Ovary (tissue), 9 donors: ENCODE data around the gene SND1. TPM values are rescaled to one million over a fixed set of nuclear protein-coding genes. Genes with fewer than 3 reads are reported as not detected.

Experiments used
- DNase-seq, 5 donors: peaks; one replicate each; pipeline ENCODE4 v3.0.0-alpha.2; 2019 to 2020
- H3K27ac ChIP-seq, 2 donors: fragments of 200-600 bp; one replicate each; pipeline versions ENCODE4 v1.5.1 to v1.8.0; 2019 to 2022
- H3K27me3 ChIP-seq: fragments of 200-600 bp; one replicate; pipeline ENCODE4 v1.8.0; 2022
- H3K36me3 ChIP-seq: fragments of 200-600 bp; sonication (generic); one replicate; pipeline ENCODE4 v1.5.1; 2019
- H3K4me1 ChIP-seq: one replicate; pipeline ENCODE4 v1.8.1; 2013; ENCODE audit warnings: mild to moderate bottlenecking, moderate library complexity; ENCODE audit not compliant: insufficient read depth
- H3K4me3 ChIP-seq: fragments of 200-600 bp; sonication (generic); one replicate; pipeline ENCODE4 v1.5.1; 2017
- H3K9me3 ChIP-seq, 2 donors: fragments of 200-600 bp in 1 of 2; sonication (generic) in 1 of 2; one replicate each; pipeline versions ENCODE4 v1.5.1 to v1.8.1; 2013 to 2019; ENCODE audit warnings: mild to moderate bottlenecking in 1 of 2, moderate library complexity in 1 of 2
- CTCF ChIP-seq, 3 donors: fragments of 450-650 bp in 2 of 3; fragments of 200-600 bp in 1 of 3; IDR thresholded peaks; one replicate each; pipeline versions ENCODE4 v1.5.1 to v1.8.0; 2016 to 2022; ENCODE audit warnings: antibody characterized with exemption in 3 of 3, mild to moderate bottlenecking in 1 of 3
- EP300 ChIP-seq: sonication (generic); formaldehyde crosslinking; IDR thresholded peaks from one replicate; pipeline ENCODE4 v1.6.1; 2017; ENCODE audit warnings: antibody characterized with exemption
- POLR2A ChIP-seq: fragments of 450-650 bp; IDR thresholded peaks from one replicate; pipeline ENCODE4 v1.6.1; 2017; ENCODE audit warnings: antibody characterized with exemption, mild to moderate bottlenecking, moderate library complexity
- WGBS, 3 donors: extraction: QIAGEN DNeasy Blood & Tissue Kit in 1 of 3; methylation state at CpG; one replicate each; pipeline versions ENCODE4 v1.1.5 to v1.1.7; 2013 to 2017; 5-methylcytosine and 5-hydroxymethylcytosine counted together
- intact Hi-C, 4 donors: fragments of 100-400 bp; cut with DNase I; formaldehyde crosslinking; loops; one replicate each; pipeline versions ENCODE4 v1.11.0 to v1.15.1; 2022 to 2023
- polyA plus RNA-seq, 2 donors: library from polyadenylated mRNA; stranded (reverse); fragments of 200-250 nt in 1 of 2; fragments of 350-450 nt in 1 of 2; fragmentation: Illumina TruSeq in 1 of 2; extraction: RNeasy Lipid Tissue Mini Kit (QIAGEN cat#74804) in 1 of 2; gene quantifications; one replicate each; pipeline ENCODE4 v1.2.3, GENCODE V29; 2013 to 2014
- total RNA-seq, 7 donors: library from RNA; depleted of rRNA in 2 of 7; stranded (reverse); fragments of >200 nt in 2 of 7; fragmentation: NEBNext Ultra II Directional in 3 of 7; extraction: Animal tissue kit (Norgen Biotek cat#: 25700) in 3 of 7; gene quantifications; one replicate each; pipeline versions ENCODE4 v1.1.0 to v1.2.4, GENCODE V29; 2016 to 2023
- donor health status: DM: no; HTN: no; CAD: no; lungs with moderate emphysema.
- donor health status: DM: no; HTN: no; CAD: no.
- donor health status: Bipolar disorder and iron deficiency.
- donor health status: DM: yes; HTN: yes; CAD: no.
- donor health status: DM: no; HTN: no; CAD: no.
- donor health status: DM: yes; HTN: yes; CAD: no.

Gene SND1
- total and polyA plus RNA-seq, 9 donors, result 91.4 to 297 (median 182) TPM

GRCh38 chr7:128092221-128092620 is 440.2 kb downstream of the SND1 start:
- 76 to 83% (median 82%) methylated on average over 5 of the region's 5 CpGs for WGBS, 3 donors
- no peak overlapping the region for H3K4me3 ChIP-seq
- DNase-seq, result no peak
- no peak overlapping the region for H3K27ac ChIP-seq
- no peaks in the 10 kb centered on the region for H3K36me3 ChIP-seq
- no peaks in the 10 kb centered on the region for H3K27me3 ChIP-seq
- no peaks in the 10 kb centered on the region for H3K4me1 ChIP-seq
- no peaks in the 10 kb centered on the region for H3K9me3 ChIP-seq
- intact Hi-C loops, result no loop called here
- TF ChIP-seq POLR2A (no peak), CTCF (IDR thresholded peaks at IDR 0.05) (no peak), EP300 (no peak)

- intact Hi-C loops, result no loop called here
- TF ChIP-seq EP300 (no peak), CTCF (IDR thresholded peaks at IDR 0.05) (no peak), POLR2A (no peak)
- H3K27ac ChIP-seq, result no peak overlapping the region
- H3K36me3 ChIP-seq, result no peaks in the 10 kb centered on the region
- no peaks in the 10 kb centered on the region for H3K27me3 ChIP-seq
- no peak for DNase-seq
- no peaks in the 10 kb centered on the region for H3K9me3 ChIP-seq
- H3K4me1 ChIP-seq, result no peaks in the 10 kb centered on the region
- whole genome bisulfite sequencing, 3 donors, result 87 to 92% (median 90%) methylated on average over 14 of the region's 14 CpGs
- H3K4me3 ChIP-seq, result no peak overlapping the region
These were observed 441.9 kb downstream of the SND1 start for GRCh38 chr7:128093614-128094570.

- no peak for DNase-seq
- H3K36me3 ChIP-seq, result no peaks in the 10 kb centered on the region
These were observed 442.7 kb downstream of the SND1 start for GRCh38 chr7:128094686-128095085.

GRCh38 chr7:128097211-128097731 is 445.3 kb downstream of the SND1 start:
- DNase-seq, result no peak
- Histone ChIP-seq H3K36me3 (no peaks in the 10 kb centered on the region), H3K9me3 (no peaks in the 10 kb centered on the region), H3K27ac (no peak overlapping the region), H3K4me3 (no peak overlapping the region), H3K27me3 (no peaks in the 10 kb centered on the region), H3K4me1 (no peaks in the 10 kb centered on the region)
- intact Hi-C loops, result no loop called here
- TF ChIP-seq CTCF (IDR thresholded peaks at IDR 0.05) (no peak), EP300 (no peak), POLR2A (no peak)
- 92% methylated on average over 7 of the region's 7 CpGs for WGBS, 3 donors

More at GRCh38 chr7:128094686-128095085, 442.7 kb downstream of the SND1 start:
- Histone ChIP-seq H3K4me1 (no peaks in the 10 kb centered on the region), H3K27me3 (no peaks in the 10 kb centered on the region), H3K9me3 (no peaks in the 10 kb centered on the region), H3K4me3 (no peak overlapping the region), H3K27ac (no peak overlapping the region)
- TF ChIP-seq POLR2A (no peak), EP300 (no peak), CTCF (IDR thresholded peaks at IDR 0.05) (no peak)
- WGBS, 3 donors, result 77 to 85% (median 83%) methylated on average over 8 of the region's 8 CpGs
- intact Hi-C loops, result no loop called here
